Hematopoietic multipotent progenitor cell (in vitro differentiated cells): ENCODE measurements around the gene RASGRP3. TPM values are rescaled to one million over a fixed set of nuclear protein-coding genes. Genes with fewer than 3 reads are reported as not detected.
"Not testable (repeated sequence)": the region's sequence is repeated elsewhere in the genome, so short reads cannot be mapped to it uniquely, and the experiment has no call there.

Experiments
- DNase-seq, 3 donors: peaks; one replicate each; pipeline ENCODE4 v3.0.0-alpha.2; 2011 to 2015; ENCODE audit warnings: low read depth in 2 of 3, low spot score in 2 of 3
- total RNA-seq: library from RNA; depleted of rRNA; stranded (reverse); fragments of >200 nt; gene quantifications from one replicate; pipeline ENCODE4 v1.2.3, GENCODE V29; 2012

The RASGRP3 gene
- 5.7 TPM for total RNA-seq

GRCh38 chr2:33476131-33476792 lies at the start of gene RASGRP3:
RASGRP3 (plus strand) TSS chr2:33476649; CDS start chr2:33515137, 38,488 bp downstream.
- peak; percentile 52 to 98 (median 95) for DNase-seq

GRCh38 chr2:33426666-33427231 lies 49.7 kb upstream of the RASGRP3 start:
- DNase-seq, result no peak

GRCh38 chr2:33430077-33430476 lies 46.4 kb upstream of the RASGRP3 start:
- no peak for DNase-seq

GRCh38 chr2:33430856-33431255 lies 45.6 kb upstream of the RASGRP3 start:
- DNase-seq, result no peak

- no peak for DNase-seq
These were observed 43.6 kb upstream of the RASGRP3 start for GRCh38 chr2:33432871-33433270.

GRCh38 chr2:33433279-33434235 lies 42.9 kb upstream of the RASGRP3 start:
- DNase-seq, result no peak

- no peak for DNase-seq
These were observed 40.9 kb upstream of the RASGRP3 start for GRCh38 chr2:33435518-33435917.

- DNase-seq, result no peak
These were observed 40.4 kb upstream of the RASGRP3 start for GRCh38 chr2:33436083-33436482.

- DNase-seq, result peak in 2 of 3 donors; percentile 56 to 77
These were observed 39.2 kb upstream of the RASGRP3 start for GRCh38 chr2:33437297-33437696.

- DNase-seq, result no peak
These were observed 38.6 kb upstream of the RASGRP3 start for GRCh38 chr2:33437815-33438214.

- peak in 2 of 3 donors; percentile 58 to 79 for DNase-seq
These were observed 35.1 kb upstream of the RASGRP3 start for GRCh38 chr2:33441235-33441810.

GRCh38 chr2:33442052-33442451 lies 34.4 kb upstream of the RASGRP3 start:
- DNase-seq, result not testable (repeated sequence)

GRCh38 chr2:33442528-33443079 lies 33.8 kb upstream of the RASGRP3 start:
- DNase-seq, result no peak

- no peak for DNase-seq
These were observed 33.1 kb upstream of the RASGRP3 start for GRCh38 chr2:33443274-33443829.

GRCh38 chr2:33444967-33445366 lies 31.5 kb upstream of the RASGRP3 start:
- no peak for DNase-seq

- peak in 1 of 3 donors; percentile 18 for DNase-seq
These were observed 28.1 kb upstream of the RASGRP3 start for GRCh38 chr2:33448220-33448899.

- no peak for DNase-seq
These were observed 25.2 kb upstream of the RASGRP3 start for GRCh38 chr2:33451214-33451613.

GRCh38 chr2:33451825-33452224 lies 24.6 kb upstream of the RASGRP3 start:
- no peak for DNase-seq

- no peak for DNase-seq
These were observed 23.9 kb upstream of the RASGRP3 start for GRCh38 chr2:33452545-33452944.
